C4-2B (cell line): ENCODE results near the gene ATP1B3.

Experiments used
- ZFX ChIP-seq: fragments of 450-650 bp; IDR thresholded peaks from 2 replicates; pipeline ENCODE4 v1.6.1; 2017
- TF ChIP-seq, protein P1 (sequence below): fragments of 450-650 bp; conservative IDR thresholded peaks from 2 replicates; pipeline ENCODE4 v1.5.1; 2017; ENCODE audit warnings: mild to moderate bottlenecking

DNA sequence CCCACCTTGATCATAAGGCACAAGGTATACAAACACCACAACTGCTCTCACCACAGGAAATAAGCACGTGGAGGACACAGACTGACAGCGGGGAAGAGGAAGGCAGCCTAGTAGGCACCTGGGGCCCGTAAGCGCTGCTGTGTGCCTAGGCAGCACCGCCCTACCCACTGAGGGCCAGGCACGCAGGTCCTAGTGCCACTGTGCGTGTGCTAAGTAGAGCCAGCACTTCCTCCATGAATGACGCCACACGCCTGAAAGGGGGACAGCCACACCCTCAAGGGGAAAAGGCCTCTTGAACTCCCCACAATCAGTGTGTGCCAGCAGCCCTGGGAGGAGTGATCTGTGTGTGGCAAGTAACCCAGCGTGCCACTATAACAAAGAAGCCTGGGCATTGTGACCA lies 73.0 kb downstream of the ATP1B3 start:
- TF ChIP-seq, protein P1, sequence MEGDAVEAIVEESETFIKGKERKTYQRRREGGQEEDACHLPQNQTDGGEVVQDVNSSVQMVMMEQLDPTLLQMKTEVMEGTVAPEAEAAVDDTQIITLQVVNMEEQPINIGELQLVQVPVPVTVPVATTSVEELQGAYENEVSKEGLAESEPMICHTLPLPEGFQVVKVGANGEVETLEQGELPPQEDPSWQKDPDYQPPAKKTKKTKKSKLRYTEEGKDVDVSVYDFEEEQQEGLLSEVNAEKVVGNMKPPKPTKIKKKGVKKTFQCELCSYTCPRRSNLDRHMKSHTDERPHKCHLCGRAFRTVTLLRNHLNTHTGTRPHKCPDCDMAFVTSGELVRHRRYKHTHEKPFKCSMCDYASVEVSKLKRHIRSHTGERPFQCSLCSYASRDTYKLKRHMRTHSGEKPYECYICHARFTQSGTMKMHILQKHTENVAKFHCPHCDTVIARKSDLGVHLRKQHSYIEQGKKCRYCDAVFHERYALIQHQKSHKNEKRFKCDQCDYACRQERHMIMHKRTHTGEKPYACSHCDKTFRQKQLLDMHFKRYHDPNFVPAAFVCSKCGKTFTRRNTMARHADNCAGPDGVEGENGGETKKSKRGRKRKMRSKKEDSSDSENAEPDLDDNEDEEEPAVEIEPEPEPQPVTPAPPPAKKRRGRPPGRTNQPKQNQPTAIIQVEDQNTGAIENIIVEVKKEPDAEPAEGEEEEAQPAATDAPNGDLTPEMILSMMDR, result no peak
- TF ChIP-seq ZFX, result no peak
